ENCODE results near the gene MAPKAPK2.
A peak's percentile ranks its signal among the peaks of the same experiment; 100 is the strongest.

The MAPKAPK2 gene

GRCh38 chr1:206657751-206658150, 27.0 kb upstream of the MAPKAPK2 start:
- H3K27me3 ChIP-seq: no peaks in the 10 kb centered on the region
- TF ChIP-seq CTCF (IDR thresholded peaks at IDR 0.05): no peak
- no peak overlapping the region for H3K4me3 ChIP-seq
- no peaks in the 10 kb centered on the region for H3K36me3 ChIP-seq
- H3K9me3 ChIP-seq: no peaks in the 10 kb centered on the region
- H3K27ac ChIP-seq: no peak overlapping the region
- peaks cover 6 to 28% (median 16%) of the 10 kb centered on the region in 4 donors for H3K4me1 ChIP-seq
- intact Hi-C loops (cut with DNase I; ENCODE audit: low total_unique reads): no loop called here
- no peak for DNase-seq

DNA sequence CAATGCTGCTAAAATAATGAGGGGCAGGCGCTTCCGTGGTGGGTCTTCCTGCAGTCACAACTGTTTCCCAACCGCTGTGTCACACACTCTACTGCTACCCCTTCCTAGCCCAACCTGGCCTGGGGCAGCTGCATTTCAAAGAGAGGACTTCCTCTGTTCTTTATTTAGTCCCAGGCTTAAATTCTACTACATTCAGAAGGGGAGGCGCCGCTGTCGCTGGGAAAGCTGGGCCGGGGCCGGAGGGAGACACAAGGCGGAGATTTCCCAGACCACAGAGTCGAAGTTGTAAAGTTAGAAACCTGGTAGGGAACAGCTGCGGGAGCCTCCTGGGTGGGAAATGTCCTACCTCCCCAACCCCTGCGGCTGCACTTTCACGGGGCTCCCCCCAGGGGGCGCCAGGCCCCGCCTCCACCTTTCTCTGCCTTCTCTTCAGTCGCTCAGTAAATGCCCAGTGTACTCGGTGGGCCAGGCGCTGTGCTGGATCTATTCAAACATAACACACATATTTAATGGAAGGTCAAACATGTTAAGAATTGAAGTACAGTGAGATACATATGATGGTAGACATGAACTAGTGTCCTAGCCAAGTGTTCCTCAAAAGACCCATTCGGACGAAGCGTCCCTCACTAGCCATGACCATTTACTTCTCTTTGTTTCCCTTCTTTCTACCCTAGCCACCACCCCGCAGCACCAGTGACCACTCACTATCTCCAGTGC, 26.3 kb upstream of the MAPKAPK2 start:
- intact Hi-C loops (cut with DNase I; ENCODE audit: low total_unique reads): no loop called here
- H3K9me3 ChIP-seq: no peaks in the 10 kb centered on the region
- peaks cover 6 to 28% (median 16%) of the 10 kb centered on the region in 4 donors for H3K4me1 ChIP-seq
- H3K36me3 ChIP-seq: no peaks in the 10 kb centered on the region
- no peaks in the 10 kb centered on the region for H3K27me3 ChIP-seq
- DNase-seq: no peak
- H3K27ac ChIP-seq: peak overlapping the region; percentile 70 to 77
- peak overlapping the region; percentile 7 to 30 for H3K4me3 ChIP-seq
- TF ChIP-seq CTCF (IDR thresholded peaks at IDR 0.05): peak; percentile 46 to 61

GRCh38 chr1:206658981-206659273, 25.8 kb upstream of the MAPKAPK2 start:
- Histone ChIP-seq H3K4me1 (peaks cover 6 to 32% (median 20%) of the 10 kb centered on the region in 4 donors), H3K4me3 (peak overlapping the region; percentile 7 to 30), H3K27ac (peak overlapping the region; percentile 70 to 77), H3K36me3 (no peaks in the 10 kb centered on the region), H3K27me3 (no peaks in the 10 kb centered on the region), H3K9me3 (no peaks in the 10 kb centered on the region)
- no peak for TF ChIP-seq CTCF (IDR thresholded peaks at IDR 0.05)
- intact Hi-C loops (cut with DNase I; ENCODE audit: low total_unique reads): no loop called here
- DNase-seq: no peak

GRCh38 chr1:206660136-206660535, 24.6 kb upstream of the MAPKAPK2 start:
- Histone ChIP-seq H3K27me3 (no peaks in the 10 kb centered on the region), H3K9me3 (no peaks in the 10 kb centered on the region), H3K36me3 (no peaks in the 10 kb centered on the region), H3K4me3 (no peak overlapping the region), H3K4me1 (peaks cover 6 to 38% (median 25%) of the 10 kb centered on the region in 4 donors), H3K27ac (peak overlapping the region; percentile 70 to 77)
- intact Hi-C loops (cut with DNase I; ENCODE audit: low total_unique reads): loop anchor here (10.0 kb wide), 2 partner anchors 155 to 255 kb away; partner anchors contain the start of gene RASSF5
- no peak for TF ChIP-seq CTCF (IDR thresholded peaks at IDR 0.05)
- no peak for DNase-seq

- TF ChIP-seq CTCF (IDR thresholded peaks at IDR 0.05): no peak
- H3K27ac ChIP-seq: no peak overlapping the region
- intact Hi-C loops (cut with DNase I; ENCODE audit: low total_unique reads): loop anchor here (10.0 kb wide), 2 partner anchors 156 to 254 kb away; partner anchors contain the start of gene RASSF5
These were observed 23.4 kb upstream of the MAPKAPK2 start for GRCh38 chr1:206661161-206661820.

More at GRCh38 chr1:206661161-206661820, 23.4 kb upstream of the MAPKAPK2 start:
- H3K27me3 ChIP-seq: no peaks in the 10 kb centered on the region
- H3K4me1 ChIP-seq: peaks cover 6 to 33% (median 25%) of the 10 kb centered on the region in 4 donors
- no peaks in the 10 kb centered on the region for H3K9me3 ChIP-seq
- DNase-seq: no peak
- no peaks in the 10 kb centered on the region for H3K36me3 ChIP-seq
- no peak overlapping the region for H3K4me3 ChIP-seq

Data from tibial artery (tissue), 4 donors.